Measurements from ENCODE around the gene SNX13. TPM values are rescaled to one million over a fixed set of nuclear protein-coding genes. Genes with fewer than 3 reads are reported as not detected.

Gene SNX13
- total RNA-seq, 1 experiment from 2014 or later, result 29.0 TPM

GRCh38 chr7:17774248-17774647 lies 166.0 kb downstream of the SNX13 start:
- Histone ChIP-seq H2BK120ac (ENCODE audit: low read depth, low read length, poor library complexity, severe bottlenecking) (no peak overlapping the region), H2AFZ (ENCODE audit: low read length) (no peak overlapping the region), H3K4me1 (ENCODE audit: insufficient read depth, low read length) (peaks cover 7% of the 10 kb centered on the region; the same call in 1 of the 2 replicates), H3K4me2 (ENCODE audit: insufficient read depth, insufficient read length, low read length) (no peak overlapping the region), H3T11ph (ENCODE audit: low read length) (no peak overlapping the region), H3K27me3 (ENCODE audit: insufficient read depth, low read length) (no peaks in the 10 kb centered on the region), H2AK5ac (ENCODE audit: insufficient read length, low read length) (no peak overlapping the region), H4K91ac (ENCODE audit: insufficient read length, low read depth, low read length) (no peak overlapping the region), H3K4ac (ENCODE audit: low read depth, low read length) (no peak overlapping the region), H3K9me3 (ENCODE audit: control insufficient read depth, low read depth, low read length) (no peaks in the 10 kb centered on the region), H2BK12ac (ENCODE audit: insufficient read length, low read depth, low read length) (no peak overlapping the region), H2BK5ac (ENCODE audit: insufficient read length, low read length) (no peak overlapping the region), H3K79me2 (ENCODE audit: insufficient read depth, low read length) (no peaks in the 10 kb centered on the region), H2BK20ac (ENCODE audit: low read depth, low read length, poor library complexity, severe bottlenecking) (no peak overlapping the region), H3K27ac (ENCODE audit: insufficient read length, low read depth, low read length) (no peak overlapping the region), H3K56ac (ENCODE audit: insufficient read length, low read depth, low read length) (no peak overlapping the region), H3K9ac (ENCODE audit: extremely low read depth, insufficient read length, low read length) (no peak overlapping the region), H3K18ac (ENCODE audit: insufficient read length, low read depth, low read length) (no peak overlapping the region), H2BK15ac (ENCODE audit: low read depth, low read length) (no peak overlapping the region), H4K5ac (ENCODE audit: insufficient read length, low read depth, low read length) (no peak overlapping the region), H4K8ac (replicated peaks; ENCODE audit: insufficient read length, low read depth, low read length) (no peak overlapping the region), H3K23ac (ENCODE audit: insufficient read length, low read depth, low read length) (no peak overlapping the region), H3K23me2 (ENCODE audit: insufficient read length, low read depth, low read length, poor library complexity, severe bottlenecking) (no peaks in the 10 kb centered on the region), H3K79me1 (ENCODE audit: insufficient read depth, low read depth, low read length, poor library complexity, severe bottlenecking) (no peaks in the 10 kb centered on the region), H4K20me1 (ENCODE audit: control insufficient read depth, insufficient read depth, insufficient read length) (no peaks in the 10 kb centered on the region), H3K14ac (ENCODE audit: insufficient read depth, low read length) (no peak overlapping the region)
- Mint-ChIP-seq H3K4me3 (no peak overlapping the region), H3K27ac (no peak overlapping the region), H3K27me3 (ENCODE audit: low read depth) (peaks cover 2% of the 10 kb centered on the region), H3K36me3 (ENCODE audit: insufficient read depth in 1 of 3, low read depth in 3 of 3) (no peaks in the 10 kb centered on the region), H3K4me1 (peaks cover 22 to 30% of the 10 kb centered on the region in 2 experiments), H3K9me3 (no peaks in the 10 kb centered on the region)
- WGBS (ENCODE audit: extremely low coverage, insufficient read length, low lambda C conversion rate), result no CpG with 5 or more reads among the region's 2 CpGs
- DNase-seq, result no peak
- no peak for TF ChIP-seq CTCF (conservative IDR thresholded peaks at IDR 0.05)
